ENCODE data around the gene HACD4.

HACD4 gene

DNA sequence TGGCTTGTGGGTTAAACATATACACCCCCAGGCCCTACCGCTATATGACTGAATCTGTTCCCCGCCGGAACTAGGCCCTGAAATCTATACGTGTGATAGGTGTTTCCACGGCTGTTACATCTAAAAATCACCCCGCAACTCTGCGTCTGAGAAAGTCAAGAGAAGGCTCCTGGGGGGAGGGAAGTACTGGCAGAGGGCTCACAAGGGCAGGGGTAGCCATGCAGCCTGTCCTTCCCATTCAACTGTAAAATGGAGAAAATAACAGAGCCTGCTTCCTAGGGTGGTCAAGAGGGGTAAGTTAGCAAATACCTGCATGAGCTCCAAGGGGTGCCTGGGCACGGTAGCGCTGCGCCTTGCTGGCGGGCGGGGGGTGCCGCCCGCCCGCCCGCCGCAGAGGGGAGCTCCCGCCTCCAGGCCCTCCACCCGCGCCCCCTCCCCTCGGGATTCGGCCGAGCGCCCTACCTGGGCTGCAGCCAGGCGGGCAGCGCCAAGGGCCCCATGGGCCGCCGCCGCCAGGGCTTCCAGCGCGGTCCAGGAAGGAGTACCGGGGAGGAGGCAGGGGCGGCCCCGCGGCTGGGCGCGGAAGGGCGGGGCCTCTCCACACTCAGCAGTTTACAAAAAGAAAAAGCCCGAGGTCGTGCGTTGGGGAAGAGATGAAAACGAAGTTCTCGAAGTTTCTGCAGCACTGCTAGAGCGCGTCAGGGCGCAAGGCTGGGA, at the start of gene HACD4:
Gene HACD4 (minus strand): TSS at position 550 of the 717 bp plus-strand sequence. CDS start 50 bp downstream, at position 500.
- TF ChIP-seq TEAD4 (IDR thresholded peaks at IDR 0.05) (no peak), CEBPB (IDR thresholded peaks at IDR 0.05) (no peak), EP300 (IDR thresholded peaks at IDR 0.05; ENCODE audit: borderline replicate concordance) (no peak), FOXM1 (IDR thresholded peaks at IDR 0.05; ENCODE audit: borderline replicate concordance, low read depth) (no peak), TCF12 (IDR thresholded peaks at IDR 0.05; ENCODE audit: low read depth) (0 out of 2 replicates have a peak, but pooled peaks have one; percentile 14), YY1 (IDR thresholded peaks at IDR 0.05; ENCODE audit: low read depth) (no peak)
- TF ChIP-seq, protein P1, sequence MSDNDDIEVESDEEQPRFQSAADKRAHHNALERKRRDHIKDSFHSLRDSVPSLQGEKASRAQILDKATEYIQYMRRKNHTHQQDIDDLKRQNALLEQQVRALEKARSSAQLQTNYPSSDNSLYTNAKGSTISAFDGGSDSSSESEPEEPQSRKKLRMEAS (IDR thresholded peaks at IDR 0.05) = peak; percentile 49
- TF ChIP-seq, protein P2, sequence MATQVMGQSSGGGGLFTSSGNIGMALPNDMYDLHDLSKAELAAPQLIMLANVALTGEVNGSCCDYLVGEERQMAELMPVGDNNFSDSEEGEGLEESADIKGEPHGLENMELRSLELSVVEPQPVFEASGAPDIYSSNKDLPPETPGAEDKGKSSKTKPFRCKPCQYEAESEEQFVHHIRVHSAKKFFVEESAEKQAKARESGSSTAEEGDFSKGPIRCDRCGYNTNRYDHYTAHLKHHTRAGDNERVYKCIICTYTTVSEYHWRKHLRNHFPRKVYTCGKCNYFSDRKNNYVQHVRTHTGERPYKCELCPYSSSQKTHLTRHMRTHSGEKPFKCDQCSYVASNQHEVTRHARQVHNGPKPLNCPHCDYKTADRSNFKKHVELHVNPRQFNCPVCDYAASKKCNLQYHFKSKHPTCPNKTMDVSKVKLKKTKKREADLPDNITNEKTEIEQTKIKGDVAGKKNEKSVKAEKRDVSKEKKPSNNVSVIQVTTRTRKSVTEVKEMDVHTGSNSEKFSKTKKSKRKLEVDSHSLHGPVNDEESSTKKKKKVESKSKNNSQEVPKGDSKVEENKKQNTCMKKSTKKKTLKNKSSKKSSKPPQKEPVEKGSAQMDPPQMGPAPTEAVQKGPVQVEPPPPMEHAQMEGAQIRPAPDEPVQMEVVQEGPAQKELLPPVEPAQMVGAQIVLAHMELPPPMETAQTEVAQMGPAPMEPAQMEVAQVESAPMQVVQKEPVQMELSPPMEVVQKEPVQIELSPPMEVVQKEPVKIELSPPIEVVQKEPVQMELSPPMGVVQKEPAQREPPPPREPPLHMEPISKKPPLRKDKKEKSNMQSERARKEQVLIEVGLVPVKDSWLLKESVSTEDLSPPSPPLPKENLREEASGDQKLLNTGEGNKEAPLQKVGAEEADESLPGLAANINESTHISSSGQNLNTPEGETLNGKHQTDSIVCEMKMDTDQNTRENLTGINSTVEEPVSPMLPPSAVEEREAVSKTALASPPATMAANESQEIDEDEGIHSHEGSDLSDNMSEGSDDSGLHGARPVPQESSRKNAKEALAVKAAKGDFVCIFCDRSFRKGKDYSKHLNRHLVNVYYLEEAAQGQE (IDR thresholded peaks at IDR 0.05; ENCODE audit: low read depth) = no peak

DNA sequence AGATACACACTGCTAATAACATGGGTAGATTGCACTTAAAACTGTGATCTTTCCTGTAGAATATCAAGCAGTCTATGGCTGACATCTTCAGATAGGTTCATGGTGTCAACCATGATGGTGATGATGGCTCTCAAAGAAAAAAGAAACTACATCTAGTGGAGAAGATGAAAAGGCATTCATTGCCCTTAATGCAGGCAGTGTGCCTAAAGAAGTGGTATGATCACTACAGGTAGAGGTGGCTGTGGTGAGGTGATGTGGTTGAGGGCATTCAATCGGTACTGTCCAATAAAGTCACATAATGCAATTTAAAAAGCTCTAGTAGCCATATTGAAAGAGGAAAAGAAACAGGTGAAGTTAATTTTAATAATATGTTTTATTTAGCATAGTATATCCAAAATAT, 49.4 kb upstream of the HACD4 start:
- no peak for TF ChIP-seq TAF1 (IDR thresholded peaks at IDR 0.05; ENCODE audit: low read depth)
- TF ChIP-seq, protein P1 (IDR thresholded peaks at IDR 0.05) = no peak
- TF ChIP-seq TEAD4 (IDR thresholded peaks at IDR 0.05) = no peak
- TF ChIP-seq, protein P3, sequence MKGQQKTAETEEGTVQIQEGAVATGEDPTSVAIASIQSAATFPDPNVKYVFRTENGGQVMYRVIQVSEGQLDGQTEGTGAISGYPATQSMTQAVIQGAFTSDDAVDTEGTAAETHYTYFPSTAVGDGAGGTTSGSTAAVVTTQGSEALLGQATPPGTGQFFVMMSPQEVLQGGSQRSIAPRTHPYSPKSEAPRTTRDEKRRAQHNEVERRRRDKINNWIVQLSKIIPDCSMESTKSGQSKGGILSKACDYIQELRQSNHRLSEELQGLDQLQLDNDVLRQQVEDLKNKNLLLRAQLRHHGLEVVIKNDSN (IDR thresholded peaks at IDR 0.05) = no peak
- no peak for TF ChIP-seq TCF12 (IDR thresholded peaks at IDR 0.05; ENCODE audit: low read depth)
- no peak for TF ChIP-seq CREB1 (IDR thresholded peaks at IDR 0.05; ENCODE audit: low read depth)
- TF ChIP-seq CEBPB (IDR thresholded peaks at IDR 0.05) = no peak

GRCh38 chr9:21078702-21079101, 47.3 kb upstream of the HACD4 start:
- TF ChIP-seq, protein P1 (IDR thresholded peaks at IDR 0.05) = no peak
- TF ChIP-seq RAD21 (IDR thresholded peaks at IDR 0.05; ENCODE audit: low read depth) = 0 out of 2 replicates have a peak, but pooled peaks have one; percentile 11

- TF ChIP-seq EGR1 (IDR thresholded peaks at IDR 0.05) (no peak), TEAD4 (IDR thresholded peaks at IDR 0.05) (no peak), CEBPB (IDR thresholded peaks at IDR 0.05) (no peak), TAF1 (IDR thresholded peaks at IDR 0.05; ENCODE audit: low read depth) (no peak), EP300 (IDR thresholded peaks at IDR 0.05; ENCODE audit: borderline replicate concordance) (no peak), FOXM1 (IDR thresholded peaks at IDR 0.05; ENCODE audit: borderline replicate concordance, low read depth) (no peak), YY1 (IDR thresholded peaks at IDR 0.05; ENCODE audit: low read depth) (no peak), ZBTB7A (IDR thresholded peaks at IDR 0.05; ENCODE audit: low read depth) (no peak), NFIC (IDR thresholded peaks at IDR 0.05) (no peak), RAD21 (IDR thresholded peaks at IDR 0.05; ENCODE audit: low read depth) (no peak), TCF12 (IDR thresholded peaks at IDR 0.05; ENCODE audit: low read depth) (no peak), CREB1 (IDR thresholded peaks at IDR 0.05; ENCODE audit: low read depth) (no peak)
- TF ChIP-seq, protein P2 (IDR thresholded peaks at IDR 0.05; ENCODE audit: low read depth) = no peak
- TF ChIP-seq, protein P3 (IDR thresholded peaks at IDR 0.05) = no peak
- TF ChIP-seq, protein P1 (IDR thresholded peaks at IDR 0.05) = no peak
Observed at GRCh38 chr9:21077781-21078180, 46.3 kb upstream of the HACD4 start, which contains the start of gene IFNB1. IFNB1 (minus strand) TSS chr9:21077942; CDS start chr9:21077869, 73 bp downstream.

DNA sequence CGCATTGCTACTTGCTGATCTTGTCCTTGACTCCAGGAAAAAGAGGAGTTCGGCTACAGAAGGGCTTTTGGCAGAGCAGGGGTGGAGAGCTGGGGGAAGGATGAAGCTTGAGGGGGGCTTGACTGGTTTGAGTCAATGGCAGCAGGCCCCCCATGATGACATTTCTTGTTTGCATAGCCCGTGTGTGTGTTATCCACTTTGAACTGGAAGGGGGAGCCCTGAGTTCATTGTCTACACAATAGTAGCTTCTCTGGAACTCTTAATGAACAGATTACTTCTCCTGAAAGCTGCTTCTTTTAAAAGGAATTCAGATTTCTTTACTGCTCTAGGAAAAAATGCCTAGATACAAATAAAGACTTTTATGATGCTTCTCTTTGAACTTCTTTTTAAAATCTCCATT, 44.0 kb upstream of the HACD4 start:
- TF ChIP-seq EGR1 (IDR thresholded peaks at IDR 0.05) (no peak), TEAD4 (IDR thresholded peaks at IDR 0.05) (no peak), TAF1 (IDR thresholded peaks at IDR 0.05; ENCODE audit: low read depth) (no peak), ZBTB7A (IDR thresholded peaks at IDR 0.05; ENCODE audit: low read depth) (no peak), FOXM1 (IDR thresholded peaks at IDR 0.05; ENCODE audit: borderline replicate concordance, low read depth) (no peak), EP300 (IDR thresholded peaks at IDR 0.05; ENCODE audit: borderline replicate concordance) (no peak), CREB1 (IDR thresholded peaks at IDR 0.05; ENCODE audit: low read depth) (no peak), CEBPB (IDR thresholded peaks at IDR 0.05) (no peak), NFIC (IDR thresholded peaks at IDR 0.05) (no peak), YY1 (IDR thresholded peaks at IDR 0.05; ENCODE audit: low read depth) (no peak), TCF12 (IDR thresholded peaks at IDR 0.05; ENCODE audit: low read depth) (no peak), RAD21 (IDR thresholded peaks at IDR 0.05; ENCODE audit: low read depth) (no peak)
- TF ChIP-seq, protein P1 (IDR thresholded peaks at IDR 0.05) = no peak
- TF ChIP-seq, protein P3 (IDR thresholded peaks at IDR 0.05) = no peak
- TF ChIP-seq, protein P2 (IDR thresholded peaks at IDR 0.05; ENCODE audit: low read depth) = no peak
